OCI-LY1 (cell line): ENCODE results near the gene JPH3.
A peak's percentile ranks its signal among the peaks of the same experiment; 100 is the strongest.

Source experiments
- H2AFZ ChIP-seq: fragments of 200-600 bp; sonication (generic), shearing (Covaris generic); 2 replicates; pipeline ENCODE4 v1.6.0; 2014; ENCODE audit warnings: antibody characterized with exemption, mild to moderate bottlenecking, low read length
- H3F3A ChIP-seq: fragments of 200-600 bp; sonication (generic), shearing (Covaris generic); 2 replicates; pipeline ENCODE4 v1.6.0; 2014; ENCODE audit warnings: mild to moderate bottlenecking, antibody characterized with exemption, low read length, moderate library complexity; ENCODE audit not compliant: insufficient read depth
- H3K27ac ChIP-seq: fragments of 200-600 bp; sonication (generic); 2 replicates; pipeline ENCODE4 v1.5.1; 2014; ENCODE audit warnings: low read length, mixed run types, mild to moderate bottlenecking, low read depth; ENCODE audit not compliant: poor library complexity, severe bottlenecking
- H3K27me3 ChIP-seq: fragments of 200-600 bp; sonication (generic); 2 replicates; pipeline ENCODE4 v1.6.0; 2014; ENCODE audit warnings: antibody characterized with exemption, mild to moderate bottlenecking, low read length, moderate library complexity; ENCODE audit not compliant: insufficient read depth
- H3K36me3 ChIP-seq: fragments of 200-600 bp; sonication (generic); 2 replicates; pipeline ENCODE4 v1.6.1; 2014; ENCODE audit warnings: mild to moderate bottlenecking, antibody characterized with exemption, low read length, moderate library complexity, mixed read lengths; ENCODE audit not compliant: insufficient read depth
- H3K4me1 ChIP-seq: fragments of 200-600 bp; sonication (generic); 2 replicates; pipeline ENCODE4 v1.5.1; 2014; ENCODE audit warnings: mild to moderate bottlenecking, low read length, moderate library complexity; ENCODE audit not compliant: insufficient read depth, severe bottlenecking
- H3K4me2 ChIP-seq: fragments of 200-600 bp; sonication (generic), shearing (Covaris generic); 2 replicates; pipeline ENCODE4 v1.6.1; 2014; ENCODE audit warnings: low read length
- H3K4me3 ChIP-seq: fragments of 200-600 bp; sonication (generic); 2 replicates; pipeline ENCODE4 v1.5.1; 2014; ENCODE audit warnings: low read length, low read depth, mild to moderate bottlenecking, mixed read lengths; ENCODE audit not compliant: poor library complexity, severe bottlenecking
- H3K79me2 ChIP-seq: fragments of 200-600 bp; shearing (Covaris generic); 2 replicates; pipeline ENCODE4 v1.6.1; 2016; ENCODE audit warnings: mixed run types, low read length, mixed read lengths; ENCODE audit not compliant: insufficient read depth
- H3K9ac ChIP-seq: fragments of 200-600 bp; sonication (generic), shearing (Covaris generic); 2 replicates; pipeline ENCODE4 v1.6.1; 2014; ENCODE audit warnings: mild to moderate bottlenecking, low read length, mixed read lengths
- H3K9me2 ChIP-seq: fragments of 200-600 bp; sonication (generic), shearing (Covaris generic); 2 replicates; pipeline ENCODE4 v1.6.1; 2014; ENCODE audit warnings: low read depth, mild to moderate bottlenecking, low read length, mixed read lengths
- H3K9me3 ChIP-seq: fragments of 200-600 bp; shearing (Covaris generic); 2 replicates; pipeline ENCODE4 v1.6.1; 2014; ENCODE audit warnings: low read length, mixed read lengths
- H4K20me1 ChIP-seq: fragments of 200-600 bp; sonication (generic), shearing (Covaris generic); 2 replicates; pipeline ENCODE4 v1.6.0; 2016; ENCODE audit warnings: mild to moderate bottlenecking, low read length; ENCODE audit not compliant: insufficient read depth
- EZH2 ChIP-seq: fragments of 200-600 bp; sonication (generic), shearing (Covaris generic); IDR thresholded peaks from 2 replicates; pipeline ENCODE4 v1.8.0; 2017; ENCODE audit warnings: borderline replicate concordance, mixed run types, mild to moderate bottlenecking, antibody characterized with exemption, low read length, moderate library complexity, mixed read lengths
- TF ChIP-seq, protein P1 (sequence below): fragments of 200-600 bp; sonication (generic), shearing (Covaris generic); IDR thresholded peaks from 2 replicates; pipeline ENCODE4 v1.5.1; 2017; ENCODE audit warnings: mild to moderate bottlenecking, antibody characterized with exemption, low read length, moderate library complexity, mixed read lengths

Gene JPH3

DNA sequence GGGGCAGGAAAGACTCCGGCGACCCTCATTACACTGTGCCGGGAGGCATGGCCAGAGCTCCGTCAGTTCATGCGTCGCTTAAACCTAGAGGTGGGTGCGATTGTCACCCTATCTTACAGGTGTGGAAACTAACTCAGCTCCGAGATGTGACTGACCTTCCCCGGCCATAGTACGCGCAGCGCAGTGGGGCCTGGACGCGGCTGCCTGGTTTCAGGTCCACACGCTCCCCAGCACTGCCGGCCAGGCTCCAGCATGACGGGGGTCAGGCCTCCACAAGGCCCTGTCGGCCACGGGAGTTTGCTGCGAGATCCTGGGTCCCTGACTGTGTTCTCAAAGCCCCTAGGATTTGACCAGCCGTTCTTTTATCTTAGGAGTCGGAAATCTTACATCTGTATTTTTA, 34.4 kb downstream of the JPH3 start:
- peaks cover 7% of the 10 kb centered on the region; the same call in 1 of the 2 replicates for H3K27me3 ChIP-seq
- H3K9me2 ChIP-seq = no peaks in the 10 kb centered on the region
- no peaks in the 10 kb centered on the region for H3K9me3 ChIP-seq
- peaks cover 20% of the 10 kb centered on the region for H3K4me1 ChIP-seq
- no peaks in the 10 kb centered on the region for H3K36me3 ChIP-seq
- no peaks in the 10 kb centered on the region for H4K20me1 ChIP-seq
- H2AFZ ChIP-seq = no peak overlapping the region
- no peak overlapping the region for H3K9ac ChIP-seq
- H3K4me2 ChIP-seq = peak overlapping the region; percentile 76; the same call in 1 of the 2 replicates
- H3K79me2 ChIP-seq = no peaks in the 10 kb centered on the region
- TF ChIP-seq, protein P1, sequence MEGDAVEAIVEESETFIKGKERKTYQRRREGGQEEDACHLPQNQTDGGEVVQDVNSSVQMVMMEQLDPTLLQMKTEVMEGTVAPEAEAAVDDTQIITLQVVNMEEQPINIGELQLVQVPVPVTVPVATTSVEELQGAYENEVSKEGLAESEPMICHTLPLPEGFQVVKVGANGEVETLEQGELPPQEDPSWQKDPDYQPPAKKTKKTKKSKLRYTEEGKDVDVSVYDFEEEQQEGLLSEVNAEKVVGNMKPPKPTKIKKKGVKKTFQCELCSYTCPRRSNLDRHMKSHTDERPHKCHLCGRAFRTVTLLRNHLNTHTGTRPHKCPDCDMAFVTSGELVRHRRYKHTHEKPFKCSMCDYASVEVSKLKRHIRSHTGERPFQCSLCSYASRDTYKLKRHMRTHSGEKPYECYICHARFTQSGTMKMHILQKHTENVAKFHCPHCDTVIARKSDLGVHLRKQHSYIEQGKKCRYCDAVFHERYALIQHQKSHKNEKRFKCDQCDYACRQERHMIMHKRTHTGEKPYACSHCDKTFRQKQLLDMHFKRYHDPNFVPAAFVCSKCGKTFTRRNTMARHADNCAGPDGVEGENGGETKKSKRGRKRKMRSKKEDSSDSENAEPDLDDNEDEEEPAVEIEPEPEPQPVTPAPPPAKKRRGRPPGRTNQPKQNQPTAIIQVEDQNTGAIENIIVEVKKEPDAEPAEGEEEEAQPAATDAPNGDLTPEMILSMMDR = no peak; the same call in 1 of the 2 replicates
- no peak for TF ChIP-seq EZH2
- H3K4me3 ChIP-seq = no peak overlapping the region
- no peaks in the 10 kb centered on the region for H3F3A ChIP-seq
- no peak overlapping the region for H3K27ac ChIP-seq

DNA sequence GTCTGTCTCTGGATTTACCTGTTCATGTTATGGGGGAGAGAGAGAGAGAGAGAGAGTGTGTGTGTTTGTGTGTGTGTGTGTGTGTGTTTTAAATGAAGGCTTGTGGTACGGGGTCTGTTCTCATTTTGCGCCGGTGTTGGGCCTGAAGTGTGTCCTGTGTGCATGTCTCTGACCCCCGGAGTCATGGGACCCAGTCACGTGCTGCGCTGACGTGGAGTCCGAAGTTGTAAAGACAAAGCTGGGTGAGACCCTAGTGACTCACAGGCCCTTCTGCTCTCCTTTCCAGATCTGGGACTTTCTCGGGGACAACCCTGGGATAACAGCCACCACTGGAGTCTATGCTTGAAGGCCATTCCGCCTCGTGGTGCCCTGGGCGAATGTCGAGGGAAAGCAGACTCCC, 35.0 kb downstream of the JPH3 start:
- no peaks in the 10 kb centered on the region for H3K36me3 ChIP-seq
- H3K27ac ChIP-seq = no peak overlapping the region
- no peak overlapping the region for H3K4me2 ChIP-seq
- H4K20me1 ChIP-seq = no peaks in the 10 kb centered on the region
- no peak overlapping the region for H3K9ac ChIP-seq
- no peaks in the 10 kb centered on the region for H3F3A ChIP-seq
- no peak overlapping the region for H2AFZ ChIP-seq
- no peaks in the 10 kb centered on the region for H3K9me2 ChIP-seq
- peaks cover 7% of the 10 kb centered on the region; the same call in 1 of the 2 replicates for H3K27me3 ChIP-seq
- no peaks in the 10 kb centered on the region for H3K9me3 ChIP-seq
- H3K4me1 ChIP-seq = peaks cover 20% of the 10 kb centered on the region
- TF ChIP-seq, protein P1 = no peak
- TF ChIP-seq EZH2 = no peak
- no peak overlapping the region for H3K4me3 ChIP-seq
- no peaks in the 10 kb centered on the region for H3K79me2 ChIP-seq

DNA sequence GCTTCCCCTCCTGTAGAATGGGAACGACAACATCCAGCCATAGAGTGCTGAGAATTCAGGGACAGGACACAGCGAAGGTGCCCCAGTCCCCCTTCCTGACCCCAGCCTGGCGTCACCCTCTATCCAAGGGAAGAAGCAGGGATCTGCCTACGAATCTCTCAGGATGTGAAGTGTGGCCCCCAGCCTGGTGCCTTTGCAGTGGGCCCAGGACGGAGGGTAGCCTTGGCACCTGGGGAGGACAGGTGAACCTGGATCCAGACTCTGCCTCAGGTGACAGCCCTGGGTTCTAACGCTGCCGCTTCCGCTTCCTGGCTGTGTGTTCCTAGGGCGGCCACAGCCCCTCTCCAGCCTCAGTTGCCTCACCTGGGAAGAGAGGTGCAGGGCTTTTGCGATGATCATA, 36.4 kb downstream of the JPH3 start:
- Histone ChIP-seq H3K9me2 (no peaks in the 10 kb centered on the region), H3K9me3 (no peaks in the 10 kb centered on the region), H3K36me3 (no peaks in the 10 kb centered on the region), H3K27me3 (peaks cover 7% of the 10 kb centered on the region; the same call in 1 of the 2 replicates), H4K20me1 (no peaks in the 10 kb centered on the region), H3K4me3 (no peak overlapping the region), H3K27ac (no peak overlapping the region), H3K4me1 (peaks cover 20% of the 10 kb centered on the region), H3K9ac (no peak overlapping the region), H3K4me2 (no peak overlapping the region), H3K79me2 (no peaks in the 10 kb centered on the region), H3F3A (no peaks in the 10 kb centered on the region), H2AFZ (no peak overlapping the region)
- TF ChIP-seq EZH2 = no peak
- TF ChIP-seq, protein P1 = no peak
